ENCODE results near the gene STX11. TPM values are rescaled to one million over a fixed set of nuclear protein-coding genes. Genes with fewer than 3 reads are reported as not detected.

STX11 gene
- total RNA-seq, 4 donors from 2014 or later: 23.9 to 61.1 (median 31.8) TPM

DNA sequence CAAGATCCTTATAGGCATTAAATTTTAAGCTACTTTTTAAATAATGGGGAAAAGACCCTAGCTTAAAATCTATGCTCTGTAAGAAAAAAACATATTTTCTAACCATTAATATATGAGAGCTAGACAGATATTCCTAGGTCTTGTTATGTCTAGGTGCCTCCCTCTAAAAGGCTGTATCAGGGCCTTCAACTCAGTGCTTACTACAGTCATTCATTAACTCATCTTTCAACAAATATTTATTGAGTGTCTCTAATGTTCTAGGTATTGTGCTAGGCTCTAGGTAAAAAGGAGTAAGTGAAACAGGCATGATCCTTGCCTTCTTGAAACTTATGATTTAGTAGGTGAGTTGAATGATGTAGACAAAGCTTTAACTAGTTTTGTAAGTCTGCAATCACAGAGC lies 6.4 kb upstream of the STX11 start:
- Histone ChIP-seq H3K36me3 (no peaks in the 10 kb centered on the region), H3K4me3 (replicated peaks in 1 of 3) (no peak overlapping the region), H3K27ac (no peak overlapping the region), H3K27me3 (no peaks in the 10 kb centered on the region), H3K9me3 (no peaks in the 10 kb centered on the region), H3K4me1 (no peaks in the 10 kb centered on the region)
- TF ChIP-seq CTCF (IDR thresholded peaks at IDR 0.05) (no peak), POLR2A (IDR thresholded peaks at IDR 0.05) (no peak)
- intact Hi-C loops (cut with DNase I): no loop called here
- no peak for DNase-seq

- 85 to 87% methylated on average over 1 of the region's 1 CpG for WGBS, 2 donors
- no peak for DNase-seq
- Histone ChIP-seq H3K4me3 (replicated peaks in 1 of 3) (no peak overlapping the region), H3K36me3 (no peaks in the 10 kb centered on the region), H3K27ac (no peak overlapping the region), H3K9me3 (no peaks in the 10 kb centered on the region), H3K4me1 (no peaks in the 10 kb centered on the region), H3K27me3 (no peaks in the 10 kb centered on the region)
- intact Hi-C loops (cut with DNase I): no loop called here
- TF ChIP-seq CTCF (IDR thresholded peaks at IDR 0.05) (no peak), POLR2A (IDR thresholded peaks at IDR 0.05) (no peak)
Observed at GRCh38 chr6:144144996-144145395, 5.3 kb upstream of the STX11 start.

DNA sequence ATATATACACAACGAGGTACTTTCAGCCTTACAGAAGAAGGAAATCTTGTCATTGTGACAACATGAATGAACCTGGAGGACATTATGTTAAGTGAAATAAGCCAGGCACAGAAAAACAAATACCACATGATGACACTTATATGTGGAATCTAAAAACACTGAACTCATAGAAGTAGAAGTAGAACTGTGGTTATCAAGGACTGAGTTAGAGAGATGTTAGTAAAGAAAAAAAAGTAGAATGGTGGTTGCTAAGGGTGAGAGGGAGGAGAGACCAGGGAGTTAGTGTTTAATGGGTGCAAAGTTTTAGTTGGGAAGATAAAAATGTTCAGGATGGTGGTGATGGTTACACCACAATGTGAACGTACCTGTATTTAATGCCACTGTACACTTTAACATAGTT lies 4.8 kb upstream of the STX11 start:
- Histone ChIP-seq H3K36me3 (no peaks in the 10 kb centered on the region), H3K27ac (no peak overlapping the region), H3K27me3 (no peaks in the 10 kb centered on the region), H3K4me3 (replicated peaks in 1 of 3) (no peak overlapping the region), H3K9me3 (no peaks in the 10 kb centered on the region), H3K4me1 (no peaks in the 10 kb centered on the region)
- intact Hi-C loops (cut with DNase I): no loop called here
- WGBS, 2 donors: 81 to 94% methylated on average over 2 of the region's 2 CpGs
- no peak for DNase-seq
- TF ChIP-seq POLR2A (IDR thresholded peaks at IDR 0.05) (no peak), CTCF (IDR thresholded peaks at IDR 0.05) (no peak)

- Histone ChIP-seq H3K27ac (no peak overlapping the region), H3K9me3 (no peaks in the 10 kb centered on the region), H3K27me3 (no peaks in the 10 kb centered on the region), H3K4me1 (peaks cover 7 to 22% of the 10 kb centered on the region in 2 donors), H3K36me3 (no peaks in the 10 kb centered on the region), H3K4me3 (replicated peaks in 1 of 3) (no peak overlapping the region)
- DNase-seq: no peak
- WGBS, 2 donors: 76 to 78% methylated on average over 4 of the region's 4 CpGs
- TF ChIP-seq CTCF (IDR thresholded peaks at IDR 0.05): no peak
- no peak for TF ChIP-seq POLR2A (IDR thresholded peaks at IDR 0.05)
- intact Hi-C loops (cut with DNase I): no loop called here
Observed at GRCh38 chr6:144148886-144149285, 1.4 kb upstream of the STX11 start.

DNA sequence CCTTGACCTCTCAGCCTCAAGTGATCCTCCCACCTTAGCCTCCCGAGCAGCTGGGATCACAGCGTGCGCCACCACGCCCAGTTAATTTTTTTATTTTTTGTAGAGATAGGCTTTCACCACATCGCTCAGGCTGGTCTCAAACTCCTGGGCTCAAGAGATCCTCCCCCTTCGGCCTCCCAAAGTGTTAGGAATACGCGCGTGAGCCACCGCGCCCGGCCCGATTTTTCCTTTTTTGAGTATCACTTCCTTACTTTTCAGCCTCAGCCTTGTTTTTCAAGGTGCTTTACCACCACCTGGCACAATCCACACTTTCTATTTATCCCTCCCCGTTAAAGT lies 791 bp upstream of the STX11 start:
- H3K27me3 ChIP-seq: no peaks in the 10 kb centered on the region
- H3K4me1 ChIP-seq: peaks cover 10 to 28% of the 10 kb centered on the region in 2 donors
- H3K9me3 ChIP-seq: no peaks in the 10 kb centered on the region
- no peak for DNase-seq
- H3K36me3 ChIP-seq: no peaks in the 10 kb centered on the region
- intact Hi-C loops (cut with DNase I): no loop called here
- H3K4me3 ChIP-seq (replicated peaks in 1 of 3): peak overlapping the region in 2 of 3 donors; percentile 28 to 66
- no peak overlapping the region for H3K27ac ChIP-seq
- 58 to 64% methylated on average over 14 of the region's 14 CpGs for WGBS, 2 donors
- TF ChIP-seq POLR2A (IDR thresholded peaks at IDR 0.05) (no peak), CTCF (IDR thresholded peaks at IDR 0.05) (no peak)
